ENCODE measurements around the gene RPL6. TPM values are rescaled to one million over a fixed set of nuclear protein-coding genes. Genes with fewer than 3 reads are reported as not detected.
"Not testable (repeated sequence)": the region's sequence is repeated elsewhere in the genome, so short reads cannot be mapped to it uniquely, and the experiment has no call there.

RPL6 gene
- 1,000 to 10,000 TPM in 3 of 6 donors, 100 to 1,000 TPM in 3; 590 to 1,140 (median 969) TPM for total RNA-seq
- 1,000 to 10,000 TPM; 1,305 to 1,871 TPM for polyA plus RNA-seq

DNA sequence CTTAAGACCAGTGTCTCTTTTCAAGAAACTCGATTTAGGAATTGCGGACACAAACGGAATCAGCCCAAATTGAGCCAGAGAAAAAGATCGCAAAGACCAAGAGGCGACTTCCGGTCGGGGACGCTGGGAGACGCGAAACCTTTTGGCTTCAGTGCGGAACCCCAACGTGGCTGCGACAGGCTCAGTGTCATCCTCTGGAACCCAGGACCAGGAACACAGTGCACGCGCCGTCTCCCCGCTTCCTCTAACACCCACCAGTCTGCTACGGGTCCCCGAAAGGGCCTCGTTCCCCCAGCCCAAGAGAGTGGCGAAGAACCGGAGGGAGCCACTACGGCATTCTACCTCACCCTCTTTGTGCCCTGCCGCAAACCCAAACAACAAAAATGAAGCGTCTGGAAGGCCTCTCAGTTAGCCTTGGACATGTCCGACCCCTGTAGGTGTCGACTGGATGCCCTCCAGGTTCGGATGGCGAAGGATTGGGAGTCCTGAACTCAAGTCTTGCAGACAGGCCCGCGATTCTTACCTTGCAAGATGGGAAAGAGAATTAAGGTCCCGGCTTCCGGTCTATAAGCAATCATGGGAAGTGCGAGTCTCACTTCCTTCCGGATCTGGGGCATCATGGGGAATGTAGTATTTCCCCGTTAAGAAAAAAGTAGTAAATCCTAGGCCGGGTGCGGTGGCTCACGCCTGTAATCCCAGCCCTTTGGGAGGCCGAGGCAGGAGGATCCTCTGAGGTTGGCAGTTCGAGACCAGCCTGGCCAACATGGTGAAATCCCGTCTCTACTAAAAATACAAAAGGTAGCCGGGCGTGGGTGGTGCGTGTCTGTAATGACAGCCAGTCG is at the start of gene RPL6:
Gene RPL6 (minus strand): TSS at position 542 of the 842 bp plus-strand sequence. CDS start 949 bp downstream, outside the sequence.
- ATAC-seq (peak; percentile 94 to 96 (median 94)), FAIRE-seq (no peak), DNase-seq (peak; percentile 54 to 83 (median 75))
- Histone ChIP-seq H3K36me3 (peaks cover 13 to 38% (median 22%) of the 10 kb centered on the region in 3 donors), H3K9me3 (no peaks in the 10 kb centered on the region), H3K27ac (peak within 1 kb of the TSS; percentile 56 to 90 (median 85)), H3K27me3 (no peaks in the 10 kb centered on the region), H3K4me1 (peaks cover 0 to 18% (median 15%) of the 10 kb centered on the region in 3 donors), H3K4me3 (peak within 1 kb of the TSS; percentile 57 to 82 (median 76))
- intact Hi-C loops (cut with DNase I): no loop called here
- 10% methylated on average over 46 of the region's 46 CpGs for WGBS, 2 donors
- TF ChIP-seq, protein P1, sequence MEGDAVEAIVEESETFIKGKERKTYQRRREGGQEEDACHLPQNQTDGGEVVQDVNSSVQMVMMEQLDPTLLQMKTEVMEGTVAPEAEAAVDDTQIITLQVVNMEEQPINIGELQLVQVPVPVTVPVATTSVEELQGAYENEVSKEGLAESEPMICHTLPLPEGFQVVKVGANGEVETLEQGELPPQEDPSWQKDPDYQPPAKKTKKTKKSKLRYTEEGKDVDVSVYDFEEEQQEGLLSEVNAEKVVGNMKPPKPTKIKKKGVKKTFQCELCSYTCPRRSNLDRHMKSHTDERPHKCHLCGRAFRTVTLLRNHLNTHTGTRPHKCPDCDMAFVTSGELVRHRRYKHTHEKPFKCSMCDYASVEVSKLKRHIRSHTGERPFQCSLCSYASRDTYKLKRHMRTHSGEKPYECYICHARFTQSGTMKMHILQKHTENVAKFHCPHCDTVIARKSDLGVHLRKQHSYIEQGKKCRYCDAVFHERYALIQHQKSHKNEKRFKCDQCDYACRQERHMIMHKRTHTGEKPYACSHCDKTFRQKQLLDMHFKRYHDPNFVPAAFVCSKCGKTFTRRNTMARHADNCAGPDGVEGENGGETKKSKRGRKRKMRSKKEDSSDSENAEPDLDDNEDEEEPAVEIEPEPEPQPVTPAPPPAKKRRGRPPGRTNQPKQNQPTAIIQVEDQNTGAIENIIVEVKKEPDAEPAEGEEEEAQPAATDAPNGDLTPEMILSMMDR (IDR thresholded peaks at IDR 0.05): no peak

- no peak overlapping the region for H3K27ac ChIP-seq
- no peak overlapping the region for H3K4me3 ChIP-seq
- DNase-seq (no peak), ATAC-seq (no peak), FAIRE-seq (no peak)
- no peaks in the 10 kb centered on the region for H3K4me1 ChIP-seq
- intact Hi-C loops (cut with DNase I): no loop called here
- no peaks in the 10 kb centered on the region for H3K27me3 ChIP-seq
- WGBS, 2 donors: 97% methylated on average over 5 of the region's 5 CpGs
- no peaks in the 10 kb centered on the region for H3K9me3 ChIP-seq
- TF ChIP-seq, protein P1 (IDR thresholded peaks at IDR 0.05): no peak
- H3K36me3 ChIP-seq: peaks cover 0 to 36% (median 12%) of the 10 kb centered on the region in 3 donors
These were observed 49.3 kb upstream of the RPL6 start for GRCh38 chr12:112458751-112459150.

GRCh38 chr12:112458330-112458729 is 48.9 kb upstream of the RPL6 start:
- H3K4me3 ChIP-seq: no peak overlapping the region
- H3K9me3 ChIP-seq: no peaks in the 10 kb centered on the region
- no peak for ATAC-seq
- H3K36me3 ChIP-seq: peaks cover 0 to 40% (median 12%) of the 10 kb centered on the region in 3 donors
- 84 to 90% methylated on average over 4 of the region's 4 CpGs for WGBS, 2 donors
- no peaks in the 10 kb centered on the region for H3K4me1 ChIP-seq
- DNase-seq: no peak
- intact Hi-C loops (cut with DNase I): no loop called here
- TF ChIP-seq, protein P1 (IDR thresholded peaks at IDR 0.05): no peak
- no peaks in the 10 kb centered on the region for H3K27me3 ChIP-seq
- no peak overlapping the region for H3K27ac ChIP-seq
- FAIRE-seq: no peak

DNA sequence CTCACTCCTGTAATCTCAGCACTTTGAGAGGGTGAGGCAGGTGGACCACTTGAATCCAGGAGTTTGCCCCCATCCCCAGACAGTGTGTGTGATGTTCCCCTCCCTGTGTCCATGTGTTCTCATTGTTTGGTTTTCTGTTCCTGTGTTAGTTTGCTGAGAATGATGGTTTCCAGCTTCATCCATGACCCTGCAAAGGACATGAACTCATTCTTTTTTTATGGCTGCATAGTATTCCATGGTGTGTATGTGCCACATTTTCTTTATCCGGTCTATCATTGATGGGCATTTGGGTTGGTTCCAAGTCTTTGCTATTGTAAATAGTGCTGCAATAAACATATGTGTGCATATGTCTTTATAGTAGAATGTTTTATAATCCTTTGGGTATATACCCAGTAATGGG is 47.7 kb upstream of the RPL6 start:
- FAIRE-seq; H3K27ac ChIP-seq; H3K9me3 ChIP-seq; H3K4me1 ChIP-seq; ATAC-seq; intact Hi-C loops (cut with DNase I); H3K27me3 ChIP-seq; DNase-seq; H3K4me3 ChIP-seq: not testable (repeated sequence)
- H3K36me3 ChIP-seq: peaks cover 0 to 45% (median 12%) of the 10 kb centered on the region in 3 donors
- WGBS, 2 donors: 88 to 96% methylated on average over 1 of the region's 1 CpG

- no peak for FAIRE-seq
- DNase-seq: no peak
- WGBS, 2 donors: 93 to 96% methylated on average over 7 of the region's 7 CpGs
These were observed 46.6 kb upstream of the RPL6 start for GRCh38 chr12:112456029-112456428.

More at GRCh38 chr12:112456029-112456428, 46.6 kb upstream of the RPL6 start:
- intact Hi-C loops (cut with DNase I): no loop called here
- Histone ChIP-seq H3K4me3 (no peak overlapping the region), H3K36me3 (peaks cover 0 to 45% (median 12%) of the 10 kb centered on the region in 3 donors), H3K4me1 (no peaks in the 10 kb centered on the region), H3K9me3 (no peaks in the 10 kb centered on the region), H3K27me3 (no peaks in the 10 kb centered on the region), H3K27ac (no peak overlapping the region)
- no peak for ATAC-seq
- TF ChIP-seq, protein P1 (IDR thresholded peaks at IDR 0.05): no peak

Data from pancreas (tissue), 10 donors.